Mesothelial cell of epicardium (in vitro differentiated cells): ENCODE data around the gene AHI1. TPM values are rescaled to one million over a fixed set of nuclear protein-coding genes. Genes with fewer than 3 reads are reported as not detected.

ENCODE experiments used
- DNase-seq, 2 experiments: peaks; one replicate each; pipeline ENCODE4 v3.0.0; 2021; ENCODE audit warnings: low spot score in 2 of 2; ENCODE audit not compliant: unreplicated experiment in 2 of 2
- H3K27ac Mint-ChIP-seq: 2 replicates; pipeline ENCODE4 v1.8.0; 2021; ENCODE audit warnings: mixed read lengths
- H3K27me3 Mint-ChIP-seq: 2 replicates; pipeline ENCODE4 v1.8.0; 2021; ENCODE audit warnings: low read depth, mixed read lengths
- H3K36me3 Mint-ChIP-seq: 2 replicates; pipeline ENCODE4 v1.8.0; 2021; ENCODE audit warnings: mixed read lengths
- H3K4me1 Mint-ChIP-seq: 2 replicates; pipeline ENCODE4 v1.8.0; 2021; ENCODE audit warnings: mixed read lengths
- H3K4me3 Mint-ChIP-seq: 2 replicates; pipeline ENCODE4 v1.8.0; 2021; ENCODE audit warnings: mild to moderate bottlenecking, moderate library complexity, mixed read lengths
- H3K9me3 Mint-ChIP-seq: 2 replicates; pipeline ENCODE4 v1.8.0; 2021; ENCODE audit warnings: mixed read lengths
- CTCF ChIP-seq: fragments of 200-600 bp; sonication (generic); IDR thresholded peaks from one replicate; pipeline ENCODE4 v1.5.0; 2021; ENCODE audit warnings: antibody characterized with exemption; ENCODE audit not compliant: unreplicated experiment
- total RNA-seq: library from RNA; stranded (reverse); gene quantifications from 3 replicates; pipeline ENCODE4 v1.2.1, GENCODE V29; 2021

AHI1 gene
- total RNA-seq, 1 donor from 2014 or later, result 41.6 TPM

- H3K9me3 Mint-ChIP-seq, result no peaks in the 10 kb centered on the region
- H3K36me3 Mint-ChIP-seq, result no peaks in the 10 kb centered on the region
- H3K27me3 Mint-ChIP-seq, result no peaks in the 10 kb centered on the region
- no peak overlapping the region for H3K4me3 Mint-ChIP-seq
- no peak for TF ChIP-seq CTCF
- no peak for DNase-seq
- peaks cover 24% of the 10 kb centered on the region for H3K4me1 Mint-ChIP-seq
- H3K27ac Mint-ChIP-seq, result no peak overlapping the region
Measured at GRCh38 chr6:135505222-135505621, 7.7 kb upstream of the AHI1 start.

GRCh38 chr6:135504734-135505133, 7.2 kb upstream of the AHI1 start:
- Mint-ChIP-seq H3K4me3 (no peak overlapping the region), H3K36me3 (no peaks in the 10 kb centered on the region), H3K9me3 (no peaks in the 10 kb centered on the region), H3K4me1 (peaks cover 24% of the 10 kb centered on the region), H3K27ac (no peak overlapping the region), H3K27me3 (no peaks in the 10 kb centered on the region)
- DNase-seq, result no peak
- no peak for TF ChIP-seq CTCF

GRCh38 chr6:135503703-135504475, 6.3 kb upstream of the AHI1 start:
- H3K27me3 Mint-ChIP-seq, result no peaks in the 10 kb centered on the region
- peaks cover 24% of the 10 kb centered on the region for H3K4me1 Mint-ChIP-seq
- no peak overlapping the region for H3K4me3 Mint-ChIP-seq
- no peaks in the 10 kb centered on the region for H3K36me3 Mint-ChIP-seq
- no peak for TF ChIP-seq CTCF
- no peak for DNase-seq
- no peak overlapping the region for H3K27ac Mint-ChIP-seq
- no peaks in the 10 kb centered on the region for H3K9me3 Mint-ChIP-seq

- Mint-ChIP-seq H3K27ac (no peak overlapping the region), H3K4me1 (peaks cover 16% of the 10 kb centered on the region), H3K4me3 (no peak overlapping the region), H3K27me3 (no peaks in the 10 kb centered on the region), H3K9me3 (no peaks in the 10 kb centered on the region), H3K36me3 (no peaks in the 10 kb centered on the region)
- DNase-seq, result no peak
- TF ChIP-seq CTCF, result no peak
Measured at GRCh38 chr6:135499441-135500340, 2.2 kb upstream of the AHI1 start.

GRCh38 chr6:135498185-135498841, 773 bp upstream of the AHI1 start:
- TF ChIP-seq CTCF, result no peak
- Mint-ChIP-seq H3K4me1 (peaks cover 13% of the 10 kb centered on the region), H3K36me3 (no peaks in the 10 kb centered on the region), H3K4me3 (no peak overlapping the region), H3K27ac (no peak overlapping the region), H3K9me3 (no peaks in the 10 kb centered on the region), H3K27me3 (no peaks in the 10 kb centered on the region)
- DNase-seq, result peak in 1 of 2 experiments; percentile 53
